ENCODE data around the gene TUBB3.
"Not testable (repeated sequence)": the region's sequence is repeated elsewhere in the genome, so short reads cannot be mapped to it uniquely, and the experiment has no call there.

Gene TUBB3

DNA sequence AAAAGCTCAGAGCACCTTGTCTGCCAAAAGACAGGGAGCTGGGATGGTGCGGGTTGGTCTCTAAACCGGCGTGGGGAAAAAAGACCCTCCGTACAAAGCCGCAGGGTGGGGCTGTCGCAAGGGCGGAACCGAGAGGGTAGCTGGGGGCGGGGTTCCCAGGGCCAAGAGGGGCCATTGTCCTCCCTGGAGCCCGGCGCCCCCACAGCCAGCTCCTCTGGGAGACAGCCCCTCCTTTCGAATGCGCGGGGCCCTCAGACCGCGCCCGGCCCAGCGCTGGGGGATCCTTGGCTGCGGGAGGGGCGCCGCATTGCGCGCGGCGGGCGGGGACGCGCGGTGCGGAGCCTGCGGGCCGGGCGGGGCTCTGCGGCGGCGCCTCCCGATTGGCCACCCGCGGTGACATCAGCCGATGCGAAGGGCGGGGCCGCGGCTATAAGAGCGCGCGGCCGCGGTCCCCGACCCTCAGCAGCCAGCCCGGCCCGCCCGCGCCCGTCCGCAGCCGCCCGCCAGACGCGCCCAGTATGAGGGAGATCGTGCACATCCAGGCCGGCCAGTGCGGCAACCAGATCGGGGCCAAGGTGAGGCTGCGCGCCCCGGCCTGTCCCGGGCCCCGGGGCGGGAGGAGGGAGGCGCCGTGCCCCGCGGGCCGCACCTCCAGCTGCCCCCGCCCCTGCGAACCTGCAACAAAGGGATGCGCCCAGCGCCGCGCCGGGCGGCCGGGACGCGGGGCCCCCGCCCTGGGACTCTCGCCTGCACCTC lies at the start of gene TUBB3:
TSS of gene TUBB3 (plus strand) at position 459 of the 756 bp plus-strand sequence. CDS start at position 519, 60 bp downstream.
- peak; percentile 44 for DNase-seq

DNA sequence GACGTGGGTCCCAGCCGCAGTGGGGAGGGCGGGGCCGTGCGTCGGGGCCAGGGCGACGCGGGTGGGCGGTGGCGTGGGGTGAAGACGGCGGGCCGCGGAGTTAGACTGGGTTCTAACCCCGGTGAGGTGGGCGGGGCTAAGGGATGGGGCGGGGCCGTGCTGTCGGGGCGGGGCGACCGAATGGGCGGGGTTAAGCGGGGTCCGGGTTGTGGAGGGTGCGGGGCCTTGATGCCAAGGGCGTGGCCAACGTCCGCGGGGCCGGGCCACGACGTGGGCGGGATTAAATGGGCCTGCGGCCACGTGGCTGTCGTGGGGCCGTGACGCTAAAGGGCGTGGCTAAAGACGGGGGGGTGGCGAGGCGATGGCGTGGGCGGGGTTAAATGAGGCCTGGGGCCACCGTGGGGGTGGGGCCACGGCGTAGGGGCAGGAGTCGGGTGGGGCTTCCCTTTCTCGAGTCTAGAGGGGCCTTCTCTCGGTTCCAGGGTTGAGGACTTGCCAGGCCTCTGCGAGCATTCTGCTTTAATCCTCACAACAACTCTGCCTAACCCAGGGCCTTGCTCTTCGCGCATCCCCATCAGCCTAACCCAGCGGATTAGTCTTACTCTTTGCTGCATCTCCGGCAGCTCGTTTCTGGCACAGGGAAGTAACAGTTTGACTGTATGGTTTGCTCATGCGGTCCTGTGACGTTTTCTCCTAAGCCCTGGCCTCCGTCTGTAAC lies 49.0 kb upstream of the TUBB3 start:
- DNase-seq = peak; percentile 39

DNA sequence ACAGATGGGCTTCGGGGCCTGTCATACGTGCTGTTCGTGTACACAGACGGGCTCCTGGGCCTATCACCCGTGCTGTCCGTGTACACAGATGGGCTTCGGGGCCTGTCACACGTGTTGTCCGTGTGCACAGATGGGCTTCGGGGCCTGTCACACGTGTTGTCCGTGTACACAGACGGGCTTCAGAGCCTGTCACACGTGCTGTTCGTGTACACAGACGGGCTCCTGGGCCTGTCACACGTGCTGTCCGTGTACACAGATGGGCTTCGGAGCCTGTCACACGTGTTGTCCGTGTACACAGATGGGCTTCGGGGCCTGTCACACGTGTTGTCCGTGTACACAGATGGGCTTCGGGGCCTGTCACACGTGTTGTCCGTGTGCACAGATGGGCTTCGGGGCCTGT lies 44.0 kb upstream of the TUBB3 start:
- DNase-seq = not testable (repeated sequence)

DNA sequence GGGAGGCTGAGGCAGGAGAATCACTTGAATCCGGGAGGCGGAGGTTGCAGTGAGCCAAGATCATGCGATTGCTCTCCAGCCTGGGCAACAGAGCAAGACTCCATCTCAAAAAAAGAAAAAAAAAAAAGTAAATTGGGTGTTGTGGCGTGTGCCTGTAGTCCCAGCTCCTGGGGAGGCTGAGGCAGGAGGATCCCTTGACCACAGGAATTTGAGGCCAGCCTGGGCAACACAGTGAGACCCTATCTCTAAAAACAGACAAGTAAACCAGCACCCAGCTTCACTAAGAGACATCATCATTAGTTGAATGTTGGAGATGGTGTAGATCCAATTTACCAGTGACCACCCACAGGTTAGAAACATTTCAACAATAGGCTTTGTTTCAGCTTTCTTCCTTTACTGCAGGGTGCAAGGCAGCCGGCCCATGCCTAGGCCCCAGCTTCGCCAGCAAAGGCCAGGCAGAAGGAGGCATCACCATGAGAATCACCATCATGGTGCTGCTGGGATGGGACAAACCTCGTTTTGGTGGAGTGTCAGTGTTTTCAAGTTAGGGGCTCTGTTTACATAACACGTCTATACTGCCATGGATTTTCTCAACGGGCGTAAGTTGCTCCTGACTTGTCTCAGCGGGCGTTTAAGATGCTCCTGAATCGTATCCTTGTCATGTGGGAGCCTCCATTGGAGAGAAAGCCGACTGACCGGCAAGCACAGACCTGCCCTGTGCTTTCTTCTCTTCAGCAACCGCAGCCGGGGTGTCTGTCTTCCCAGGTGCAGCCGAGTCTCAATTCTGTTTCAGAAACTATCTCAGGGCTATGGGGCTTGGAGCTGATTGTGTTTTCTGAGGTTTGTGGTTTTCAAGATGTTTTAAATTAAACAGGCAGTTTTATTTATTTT lies 42.4 kb upstream of the TUBB3 start:
- peak; percentile 76 for DNase-seq

DNA sequence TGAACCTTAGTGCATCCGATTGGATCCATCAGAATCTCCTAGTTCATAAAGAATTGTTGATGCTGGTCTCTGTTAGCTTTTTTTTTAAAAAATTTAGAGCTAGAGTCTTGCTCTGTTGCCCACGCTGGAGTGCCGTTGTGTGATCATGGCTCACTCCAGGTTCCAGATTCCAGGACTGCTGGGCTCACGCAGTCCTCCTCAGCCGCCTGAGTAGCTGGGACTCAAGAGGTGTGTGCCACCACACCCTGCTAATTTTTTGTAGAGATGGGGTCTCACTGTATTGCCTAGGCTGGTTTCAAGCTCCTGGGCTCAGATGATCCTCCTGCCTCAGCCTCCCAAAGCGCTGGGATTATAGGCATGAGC lies 41.8 kb upstream of the TUBB3 start:
- DNase-seq = no peak

DNA sequence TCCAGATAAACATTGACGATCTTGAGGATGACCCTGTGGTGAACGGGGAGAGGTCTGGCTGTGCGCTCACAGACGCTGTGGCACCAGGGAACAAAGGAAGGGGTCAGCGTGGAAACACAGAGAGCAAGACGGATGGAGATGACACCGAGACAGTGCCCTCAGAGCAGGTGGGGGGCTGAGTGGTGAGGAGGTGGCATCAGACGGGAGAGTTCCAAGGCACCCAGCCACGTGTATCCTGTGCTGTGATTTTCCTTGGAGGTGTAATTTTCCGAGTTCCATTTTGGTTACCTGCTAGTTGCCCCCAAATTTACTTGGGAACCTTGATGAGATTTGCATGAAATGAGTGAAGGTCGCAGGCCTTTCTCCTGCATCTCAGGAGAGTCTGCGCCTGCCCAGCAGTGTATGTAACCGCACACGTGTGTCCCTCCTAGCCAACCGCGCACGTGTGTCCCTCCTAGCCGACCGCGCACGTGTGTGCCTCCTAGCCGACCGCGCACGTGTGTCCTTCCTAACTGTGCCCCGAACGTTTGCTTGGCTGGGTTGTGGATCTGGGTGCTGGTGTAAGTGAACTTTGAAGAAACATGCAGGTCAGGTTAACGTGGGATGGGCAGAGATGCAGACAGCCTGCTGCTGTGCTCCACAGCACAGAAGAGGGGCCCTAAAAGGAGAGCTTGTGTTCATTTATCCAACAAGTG lies 39.6 kb upstream of the TUBB3 start:
- no peak for DNase-seq

DNA sequence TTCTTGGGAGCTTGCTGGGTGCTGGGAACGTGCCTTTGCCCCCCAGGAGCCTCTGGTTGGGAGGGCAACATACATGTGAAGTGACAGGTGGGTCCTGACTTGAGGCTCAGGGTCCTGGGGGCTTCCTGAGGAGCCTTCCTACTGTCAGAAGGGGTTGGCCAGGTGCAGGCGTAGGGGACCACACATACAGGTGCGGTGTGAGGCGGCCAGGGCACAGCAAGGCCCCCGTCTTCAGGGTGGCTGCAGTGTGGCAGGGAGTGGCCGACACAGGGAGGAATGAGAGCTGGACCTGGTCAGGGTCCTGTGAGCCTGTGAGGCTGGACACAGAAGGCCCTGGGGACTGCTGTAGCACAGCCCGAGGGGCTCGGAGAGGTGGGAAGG lies 39.1 kb upstream of the TUBB3 start:
- no peak for DNase-seq

DNA sequence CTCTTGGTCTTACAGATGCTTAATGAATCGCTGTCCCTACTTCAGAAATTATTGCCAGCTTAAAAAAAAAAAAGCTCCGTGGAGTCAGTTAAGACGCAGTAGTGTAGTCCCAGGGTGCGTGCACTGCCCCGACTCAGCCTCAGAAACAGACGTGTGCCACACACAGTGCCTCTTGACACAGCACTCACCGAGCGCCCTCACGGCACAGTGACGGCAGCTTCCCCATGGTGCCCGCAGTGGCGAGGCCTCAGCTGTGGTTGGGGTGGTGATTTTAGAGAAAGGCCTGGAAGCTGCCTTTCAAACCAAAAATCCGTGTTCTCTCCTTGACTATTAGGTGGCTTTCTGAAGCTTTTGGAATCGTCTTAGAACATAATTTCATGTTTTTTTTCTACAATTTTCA lies 35.9 kb upstream of the TUBB3 start:
- no peak for DNase-seq

DNA sequence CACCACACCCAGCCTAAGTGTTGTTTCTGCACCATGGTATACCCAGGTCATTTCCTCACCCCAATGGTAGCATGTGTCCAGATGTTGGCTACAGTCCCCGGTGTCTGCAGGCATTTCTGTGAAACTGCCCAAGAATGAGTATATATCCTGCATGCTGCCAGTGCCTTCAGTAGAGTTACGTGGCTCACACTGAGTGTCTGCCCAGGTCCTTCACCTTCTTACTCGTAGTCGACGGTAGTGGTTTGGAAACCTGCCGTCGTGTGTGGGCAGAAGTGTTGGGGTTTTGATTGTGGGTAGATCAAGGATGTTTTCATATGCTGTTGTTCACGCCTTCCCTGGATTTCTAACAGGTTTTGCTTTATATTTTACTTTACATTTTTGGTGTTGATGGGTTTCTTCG lies 32.9 kb upstream of the TUBB3 start:
- DNase-seq = no peak

DNA sequence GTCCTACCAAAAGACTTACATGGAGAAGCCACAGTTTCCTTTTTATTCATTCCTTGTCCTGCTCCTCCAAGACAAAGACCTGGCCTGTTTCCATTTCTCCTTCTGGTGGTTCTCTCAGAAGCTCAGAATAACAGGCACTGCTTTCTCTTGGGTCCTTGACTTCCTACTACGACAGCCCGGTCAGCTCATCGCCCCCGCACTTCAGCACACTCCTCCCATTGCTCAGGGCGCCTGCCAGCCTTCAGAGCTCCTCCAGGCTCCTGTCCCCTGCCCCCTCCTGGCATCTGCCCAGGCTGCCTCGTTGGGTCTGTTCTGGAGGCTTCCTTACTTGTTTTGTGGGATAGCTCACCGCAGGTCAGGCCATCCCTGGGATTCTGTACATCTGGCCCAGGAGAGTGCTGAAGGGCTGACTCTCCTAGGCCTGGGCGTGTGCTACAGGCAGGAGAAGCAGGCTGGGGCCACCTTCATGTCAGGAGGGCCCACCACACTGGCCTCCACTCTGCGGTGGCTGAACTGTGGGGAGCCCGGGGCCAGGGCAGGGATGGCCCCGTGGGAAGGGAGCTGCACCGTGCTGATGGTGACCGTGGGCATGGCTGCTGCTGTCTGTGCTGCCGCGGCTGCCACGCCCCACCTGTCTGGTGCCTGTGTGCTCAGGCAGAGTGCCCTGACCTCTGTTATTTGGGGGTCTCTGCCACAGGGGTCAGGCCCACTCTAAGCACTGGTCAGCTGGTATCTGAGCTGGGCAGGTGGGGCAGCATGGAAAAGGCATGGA lies 32.1 kb upstream of the TUBB3 start:
- DNase-seq = no peak

DNA sequence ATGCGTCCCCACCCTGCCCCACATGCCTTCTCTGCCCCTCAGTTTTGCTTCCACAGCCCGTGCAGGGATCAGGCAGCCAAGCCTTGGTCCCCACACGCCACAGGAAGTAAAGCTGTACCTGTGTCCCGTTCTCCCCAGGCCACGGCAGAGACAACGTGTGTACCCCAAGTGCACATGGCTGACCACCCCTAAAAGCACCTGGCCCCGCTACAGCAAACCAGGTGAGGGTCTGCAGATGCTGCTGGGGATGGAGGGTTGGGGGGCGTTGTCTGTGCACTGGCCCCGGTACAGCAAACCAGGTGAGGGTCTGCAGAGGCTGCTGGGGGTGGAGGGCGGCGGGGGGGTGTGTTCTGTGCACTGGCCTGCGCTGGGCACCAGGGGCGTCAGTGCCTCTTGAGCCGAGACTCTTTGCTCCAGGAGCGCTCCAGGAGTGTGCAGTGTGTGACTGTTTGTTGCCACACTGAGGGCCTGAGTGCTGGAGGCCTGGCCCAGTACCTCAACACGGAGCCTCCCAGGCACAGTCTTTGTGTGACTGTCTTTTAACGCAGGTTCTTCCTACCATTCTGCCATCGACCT lies 31.0 kb upstream of the TUBB3 start:
- DNase-seq = no peak

DNA sequence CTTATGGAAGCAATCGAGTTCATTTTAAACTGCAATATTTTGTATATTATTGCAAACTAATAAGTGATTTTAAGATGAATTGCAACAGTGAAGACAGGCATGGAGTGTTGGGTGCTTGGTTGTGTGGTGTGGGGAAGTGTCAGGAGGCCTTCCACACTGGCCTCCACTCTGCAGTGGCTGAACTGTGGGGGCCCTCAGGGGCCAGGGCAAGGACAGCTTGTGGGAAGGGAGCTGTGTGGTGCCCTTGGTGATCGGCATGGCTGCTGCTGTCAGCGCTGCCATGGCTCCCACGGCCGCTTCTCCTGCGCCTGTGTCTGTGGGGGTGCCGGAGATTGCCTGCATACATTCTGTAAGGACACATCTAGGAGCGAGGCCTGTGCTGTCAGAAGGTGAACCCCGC lies 30.5 kb upstream of the TUBB3 start:
- no peak for DNase-seq

DNA sequence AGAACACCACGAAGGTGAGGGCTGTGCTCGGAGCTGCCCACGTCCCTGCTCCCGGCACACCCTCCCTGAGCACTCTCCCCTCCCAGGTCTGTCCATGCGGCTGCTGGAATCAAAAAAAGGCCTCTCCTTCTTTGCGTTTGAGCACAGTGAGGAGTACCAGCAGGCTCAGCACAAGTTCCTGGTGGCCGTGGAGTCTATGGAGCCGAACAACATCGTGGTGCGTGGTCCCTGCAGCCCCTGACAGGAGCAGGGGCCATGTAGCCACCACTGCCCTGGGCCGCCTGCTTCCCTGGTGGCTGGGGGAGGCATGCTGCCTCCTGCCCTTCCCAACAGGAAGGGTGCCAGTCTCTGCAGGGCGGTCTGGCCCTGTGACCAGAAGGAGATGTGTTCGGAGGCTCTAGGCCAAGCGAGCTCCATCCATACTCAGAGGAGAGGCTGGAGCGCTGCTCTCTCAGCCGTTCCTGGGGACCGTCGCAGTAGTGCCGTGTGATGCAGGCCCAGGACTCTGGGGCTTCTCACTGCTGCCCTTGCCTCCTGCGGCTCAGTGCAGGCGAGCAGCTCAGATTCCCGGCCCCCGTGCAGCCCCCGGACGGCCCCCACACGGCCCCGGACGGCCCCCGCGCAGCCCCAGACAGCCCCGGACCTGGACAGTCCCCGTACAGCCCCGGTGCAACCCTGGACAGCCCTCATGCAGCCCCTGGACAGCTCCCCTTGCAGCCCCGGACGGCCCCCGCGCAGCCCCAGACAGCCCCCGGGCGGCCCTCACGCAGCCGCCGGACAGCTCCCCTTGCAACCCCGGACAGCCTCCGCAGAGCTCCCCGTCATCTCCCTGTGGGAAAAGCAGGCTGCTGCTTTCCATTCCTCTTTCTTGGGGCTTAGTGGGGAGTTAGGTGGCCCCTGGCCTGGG lies 29.2 kb upstream of the TUBB3 start:
- DNase-seq = no peak

DNA sequence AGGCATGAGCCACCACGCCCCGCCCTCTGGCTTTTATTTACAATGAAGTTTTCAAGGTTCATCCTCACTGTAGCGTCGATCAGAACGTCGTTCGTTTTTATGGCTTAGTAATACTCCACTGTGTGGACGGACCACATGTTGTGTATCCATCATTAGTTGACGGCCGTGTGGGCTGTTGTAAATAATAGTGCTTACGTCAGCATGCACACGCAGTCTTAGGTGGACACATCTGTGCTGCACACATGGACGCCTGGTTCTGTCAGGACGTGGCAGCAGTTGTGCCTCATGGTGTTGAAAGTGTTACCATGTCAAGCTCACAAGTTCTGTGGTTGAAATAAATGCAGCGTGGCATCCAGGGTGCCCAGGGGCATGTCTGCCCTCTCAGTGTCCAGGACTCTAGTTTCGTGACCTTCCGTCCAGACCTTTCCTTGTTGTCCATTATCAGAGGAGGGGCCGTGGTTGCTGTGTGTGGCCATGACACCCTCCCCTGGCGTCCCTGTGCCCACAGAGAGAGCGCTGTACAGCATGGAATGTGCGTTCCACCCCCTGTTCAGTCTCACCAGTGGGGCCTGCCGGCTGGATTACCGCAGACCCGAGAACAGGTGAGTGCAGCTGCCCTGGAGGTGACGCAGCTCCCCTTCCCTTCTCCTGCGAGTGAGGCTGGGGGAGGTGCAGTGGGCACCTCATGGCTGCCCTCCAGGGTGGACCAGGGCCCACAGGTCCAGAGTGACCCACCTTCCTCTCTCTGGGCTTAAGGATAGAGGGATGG lies 27.5 kb upstream of the TUBB3 start:
- DNase-seq = no peak

DNA sequence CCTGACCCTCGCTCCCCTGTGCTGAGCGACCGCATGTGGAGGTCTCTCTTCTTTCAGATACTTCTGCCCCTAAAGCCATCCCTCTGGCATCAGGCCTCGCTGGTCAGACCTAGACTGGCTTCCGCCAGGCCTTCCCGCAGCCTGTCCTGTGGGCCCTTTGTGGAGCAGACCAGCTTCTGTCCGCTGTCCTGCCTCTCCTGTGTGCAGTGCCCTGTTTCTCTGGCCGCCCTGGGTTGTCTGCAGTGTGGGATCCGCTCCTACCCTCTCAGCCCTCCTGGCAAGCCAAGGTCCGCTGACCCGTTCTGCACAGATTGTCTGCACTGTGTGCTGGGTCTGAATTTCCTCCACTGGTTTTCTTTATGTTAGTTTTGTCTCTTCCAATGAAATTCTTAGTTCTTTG lies 25.9 kb upstream of the TUBB3 start:
- no peak for DNase-seq

DNA sequence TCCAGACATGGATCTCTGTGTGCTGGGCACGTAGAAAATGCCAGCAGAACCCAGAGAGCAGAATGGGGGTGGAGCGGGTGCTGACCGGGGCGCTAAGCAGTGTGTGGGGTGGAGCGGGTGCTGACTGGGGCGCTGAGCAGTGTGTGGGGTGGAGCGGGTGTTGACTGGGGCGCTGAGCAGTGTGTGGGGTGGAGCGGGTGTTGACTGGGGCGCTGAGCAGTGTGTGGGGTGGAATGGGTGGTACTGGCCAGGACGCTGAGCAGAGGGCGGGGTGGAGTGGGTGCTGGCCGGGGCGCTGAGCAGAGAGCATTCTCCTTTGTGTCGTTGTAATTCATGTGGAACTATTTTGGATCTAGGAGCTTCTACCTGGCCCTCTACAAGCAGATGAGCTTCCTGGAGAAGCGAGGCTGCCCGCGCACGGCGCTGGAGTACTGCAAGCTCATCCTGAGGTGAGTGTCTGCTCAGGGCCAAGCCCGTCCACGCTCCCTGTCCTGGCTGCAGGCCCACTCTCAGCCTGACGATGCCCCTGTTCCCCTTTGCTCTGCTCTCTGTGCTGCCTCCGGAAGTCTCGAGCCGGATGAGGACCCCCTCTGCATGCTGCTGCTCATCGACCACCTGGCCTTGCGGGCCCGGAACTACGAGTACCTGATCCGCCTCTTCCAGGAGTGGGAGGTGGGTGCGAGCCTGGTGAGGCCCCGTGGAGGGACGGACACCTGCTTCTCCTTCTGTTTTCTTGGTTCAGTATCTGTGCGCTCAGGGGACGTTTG lies 24.8 kb upstream of the TUBB3 start:
- no peak for DNase-seq

DNA sequence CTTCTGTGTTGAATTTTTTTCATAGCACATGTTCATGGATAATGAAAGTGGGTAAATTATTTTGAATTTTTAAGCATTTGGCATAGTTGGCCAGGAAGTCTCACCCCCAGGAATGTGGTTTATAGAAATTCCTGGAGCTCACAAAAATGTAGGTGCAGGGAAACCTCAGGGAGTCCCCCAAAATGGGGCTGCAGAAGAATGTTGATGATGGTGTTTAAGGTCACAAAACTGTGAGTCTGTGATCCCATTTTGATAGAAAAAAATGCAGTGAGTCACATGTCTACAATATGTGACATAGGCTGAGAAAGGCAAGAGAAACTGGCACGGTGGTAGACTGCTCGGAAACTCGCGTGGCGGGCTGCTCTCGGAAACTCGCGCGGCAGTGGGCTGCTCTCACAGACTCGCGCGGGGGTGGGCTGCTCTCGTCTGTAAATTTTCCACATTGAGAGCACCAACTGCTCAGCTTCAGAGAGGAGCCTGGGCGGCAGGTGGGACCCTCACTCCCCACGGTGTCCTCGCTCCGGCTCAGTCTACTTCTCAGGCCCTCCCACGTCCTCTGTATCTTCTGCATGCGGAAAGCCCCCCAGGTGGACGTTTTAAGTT lies 23.2 kb upstream of the TUBB3 start:
- no peak for DNase-seq

DNA sequence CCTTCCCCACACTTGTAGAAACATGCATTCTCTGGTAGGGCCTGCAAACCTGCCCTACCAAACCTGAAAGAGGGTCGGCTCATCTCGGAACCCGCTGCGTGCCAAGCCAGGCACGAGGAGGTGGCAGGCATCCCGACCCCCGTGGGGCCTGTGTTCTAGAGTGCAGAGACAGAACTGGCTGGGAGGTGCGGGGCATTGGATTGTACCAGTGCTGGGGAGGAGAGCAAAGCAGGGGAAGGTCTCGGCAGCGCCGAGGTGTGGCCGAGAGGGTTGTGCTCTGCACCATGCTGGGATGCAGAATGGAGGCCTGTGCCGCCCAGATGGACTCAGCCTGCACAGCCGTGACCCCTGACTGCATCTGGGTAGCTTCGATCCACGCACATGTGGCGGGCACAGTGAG lies 22.3 kb upstream of the TUBB3 start:
- DNase-seq = no peak

DNA sequence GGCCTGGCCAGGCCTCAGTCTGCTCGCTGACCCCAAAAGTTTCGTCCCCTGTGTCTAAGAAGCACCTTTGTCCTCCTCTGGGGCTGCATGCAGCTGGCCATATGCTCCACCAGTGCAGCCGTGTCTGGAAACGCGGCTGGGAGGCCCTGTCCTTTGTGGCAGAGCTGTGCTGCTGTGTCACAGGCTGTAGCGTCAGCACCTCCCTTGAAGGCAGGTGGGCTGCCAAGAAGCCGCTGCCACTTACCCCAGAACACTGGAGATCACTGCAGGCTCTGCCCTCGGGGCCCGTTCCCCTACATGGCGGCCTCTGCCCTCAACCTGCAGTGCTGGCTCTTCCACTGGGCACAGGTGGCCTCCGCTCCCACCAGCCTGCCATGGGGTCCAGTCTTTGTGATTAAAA lies 20.2 kb upstream of the TUBB3 start:
- no peak for DNase-seq
